MM.1S (cell line): Measurements from ENCODE around the gene QSER1.

Source experiments
- DNase-seq: peaks from one replicate; pipeline ENCODE4 v3.0.0-alpha.2; 2015
- H2AFZ ChIP-seq: fragments of 300-600 bp; sonication (generic); 2 replicates; pipeline ENCODE4 v1.6.0; 2016; ENCODE audit warnings: antibody characterized with exemption, low read length
- H3F3A ChIP-seq: fragments of 300-600 bp; sonication (generic); 2 replicates; pipeline ENCODE4 v1.6.1; 2016; ENCODE audit warnings: mild to moderate bottlenecking, antibody characterized with exemption, low read length, moderate library complexity, mixed read lengths; ENCODE audit not compliant: insufficient read depth
- H3K27ac ChIP-seq: fragments of 300-600 bp; sonication (generic); 2 replicates; pipeline ENCODE4 v1.5.1; 2016; ENCODE audit warnings: mild to moderate bottlenecking, low read length
- H3K27me3 ChIP-seq: fragments of 300-600 bp; sonication (generic); replicated peaks from 2 replicates; pipeline ENCODE4 v1.6.0; 2016; ENCODE audit warnings: low read length; ENCODE audit not compliant: insufficient read depth
- H3K36me3 ChIP-seq: fragments of 300-600 bp; sonication (generic); replicated peaks from 2 replicates; pipeline ENCODE4 v1.6.1; 2016; ENCODE audit warnings: mild to moderate bottlenecking, low read length, mixed read lengths; ENCODE audit not compliant: insufficient read depth
- H3K4me1 ChIP-seq: fragments of 300-600 bp; sonication (generic); 2 replicates; pipeline ENCODE4 v1.6.1; 2016; ENCODE audit warnings: low read length, mixed read lengths
- H3K4me2 ChIP-seq: fragments of 300-600 bp; sonication (generic); 2 replicates; pipeline ENCODE4 v1.6.0; 2016; ENCODE audit warnings: low read depth, low read length
- H3K4me3 ChIP-seq: fragments of 300-600 bp; sonication (generic); 2 replicates; pipeline ENCODE4 v1.5.1; 2016; ENCODE audit warnings: low read length, mixed read lengths
- H3K79me2 ChIP-seq: fragments of 300-600 bp; sonication (generic); 2 replicates; pipeline ENCODE4 v1.6.1; 2016; ENCODE audit warnings: mixed run types, low read length, mixed read lengths
- H3K9ac ChIP-seq: fragments of 300-600 bp; sonication (generic); 2 replicates; pipeline ENCODE4 v1.6.1; 2016; ENCODE audit warnings: low read length, mixed read lengths
- H3K9me2 ChIP-seq: fragments of 300-600 bp; sonication (generic); replicated peaks from 2 replicates; pipeline ENCODE4 v1.6.1; 2016; ENCODE audit warnings: mild to moderate bottlenecking, low read length, mixed read lengths; ENCODE audit not compliant: insufficient read depth
- H3K9me3 ChIP-seq: fragments of 300-600 bp; sonication (generic); replicated peaks from 2 replicates; pipeline ENCODE4 v1.6.1; 2016; ENCODE audit warnings: mild to moderate bottlenecking, low read length, mixed read lengths; ENCODE audit not compliant: insufficient read depth
- H4K20me1 ChIP-seq: fragments of 300-600 bp; sonication (generic); 2 replicates; pipeline ENCODE4 v1.6.1; 2016; ENCODE audit warnings: mild to moderate bottlenecking, low read length, moderate library complexity, mixed read lengths; ENCODE audit not compliant: insufficient read depth
- EZH2 ChIP-seq: fragments of 300-600 bp; sonication (generic); optimal IDR thresholded peaks from 2 replicates; pipeline ENCODE3; 2017; ENCODE audit warnings: low read depth, mild to moderate bottlenecking, antibody characterized with exemption, low read length, mixed read lengths
- EZH2phosphoT487 ChIP-seq: fragments of 300-600 bp; sonication (generic); IDR thresholded peaks from 2 replicates; pipeline ENCODE4 v1.6.1; 2018; ENCODE audit warnings: antibody characterized with exemption, low read length
- TF ChIP-seq, protein P1 (sequence below): fragments of 300-600 bp; sonication (generic); IDR thresholded peaks from 2 replicates; pipeline ENCODE4 v1.5.1; 2016; ENCODE audit warnings: antibody characterized with exemption, low read length, mixed read lengths

Gene QSER1

DNA sequence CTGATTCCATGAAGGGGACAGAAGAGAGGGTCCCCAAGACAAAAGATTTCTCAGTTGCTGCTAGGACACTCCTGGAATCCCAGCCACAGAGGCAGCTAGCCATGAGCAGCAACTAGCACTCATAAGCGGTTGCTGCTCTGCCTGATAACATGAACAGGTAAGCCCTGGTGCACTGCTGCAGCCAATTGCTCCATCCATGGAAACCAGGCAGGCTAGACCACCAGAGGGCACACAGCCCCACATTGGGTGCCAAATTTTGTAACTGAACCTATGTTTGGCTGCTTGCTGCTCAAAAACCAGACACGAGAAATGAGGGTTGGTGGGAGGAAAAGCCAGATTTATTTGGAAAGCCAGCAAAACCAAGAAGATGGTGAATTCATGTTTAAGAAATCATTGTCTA, 21.9 kb upstream of the QSER1 start:
- H3F3A ChIP-seq, result 0 out of 2 replicates have a peak, but pooled peaks cover 3% of the 10 kb centered on the region
- no peaks in the 10 kb centered on the region for H3K4me1 ChIP-seq
- no peaks in the 10 kb centered on the region for H3K36me3 ChIP-seq
- no peak overlapping the region for H3K9ac ChIP-seq
- H3K27me3 ChIP-seq, result no peaks in the 10 kb centered on the region
- no peak for DNase-seq
- H3K9me2 ChIP-seq, result no peaks in the 10 kb centered on the region
- H3K4me3 ChIP-seq, result no peak overlapping the region
- H3K27ac ChIP-seq, result no peak overlapping the region
- no peaks in the 10 kb centered on the region for H3K9me3 ChIP-seq
- H3K79me2 ChIP-seq, result no peaks in the 10 kb centered on the region
- no peaks in the 10 kb centered on the region for H4K20me1 ChIP-seq
- H3K4me2 ChIP-seq, result no peak overlapping the region
- no peak overlapping the region for H2AFZ ChIP-seq
- TF ChIP-seq EZH2phosphoT487, result no peak
- TF ChIP-seq, protein P1, sequence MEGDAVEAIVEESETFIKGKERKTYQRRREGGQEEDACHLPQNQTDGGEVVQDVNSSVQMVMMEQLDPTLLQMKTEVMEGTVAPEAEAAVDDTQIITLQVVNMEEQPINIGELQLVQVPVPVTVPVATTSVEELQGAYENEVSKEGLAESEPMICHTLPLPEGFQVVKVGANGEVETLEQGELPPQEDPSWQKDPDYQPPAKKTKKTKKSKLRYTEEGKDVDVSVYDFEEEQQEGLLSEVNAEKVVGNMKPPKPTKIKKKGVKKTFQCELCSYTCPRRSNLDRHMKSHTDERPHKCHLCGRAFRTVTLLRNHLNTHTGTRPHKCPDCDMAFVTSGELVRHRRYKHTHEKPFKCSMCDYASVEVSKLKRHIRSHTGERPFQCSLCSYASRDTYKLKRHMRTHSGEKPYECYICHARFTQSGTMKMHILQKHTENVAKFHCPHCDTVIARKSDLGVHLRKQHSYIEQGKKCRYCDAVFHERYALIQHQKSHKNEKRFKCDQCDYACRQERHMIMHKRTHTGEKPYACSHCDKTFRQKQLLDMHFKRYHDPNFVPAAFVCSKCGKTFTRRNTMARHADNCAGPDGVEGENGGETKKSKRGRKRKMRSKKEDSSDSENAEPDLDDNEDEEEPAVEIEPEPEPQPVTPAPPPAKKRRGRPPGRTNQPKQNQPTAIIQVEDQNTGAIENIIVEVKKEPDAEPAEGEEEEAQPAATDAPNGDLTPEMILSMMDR, result peak; percentile 24

DNA sequence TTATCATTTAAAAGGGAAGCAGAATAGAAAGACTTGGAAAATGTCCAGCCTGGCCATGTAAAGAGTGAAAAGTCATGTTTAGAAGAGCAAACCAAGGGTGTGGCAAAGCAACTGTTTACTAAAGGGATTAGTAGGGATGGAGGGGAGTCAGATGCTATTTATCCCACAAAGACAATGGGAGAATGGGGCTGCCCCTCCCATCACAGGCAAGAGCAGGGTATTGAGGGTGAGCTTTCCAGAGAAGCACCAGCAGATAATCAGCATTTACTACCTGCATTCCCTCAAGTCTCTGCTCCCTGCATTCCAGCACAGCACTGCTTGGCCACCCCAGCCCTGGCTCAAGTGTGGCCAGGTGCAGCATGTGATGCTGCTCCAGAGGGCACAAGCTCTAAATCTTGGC, 18.5 kb upstream of the QSER1 start:
- Histone ChIP-seq H3K4me2 (no peak overlapping the region), H3K27ac (no peak overlapping the region), H3K9me3 (no peaks in the 10 kb centered on the region), H3K9me2 (no peaks in the 10 kb centered on the region), H2AFZ (no peak overlapping the region), H3K36me3 (no peaks in the 10 kb centered on the region), H3K79me2 (no peaks in the 10 kb centered on the region), H4K20me1 (no peaks in the 10 kb centered on the region), H3K9ac (no peak overlapping the region), H3K4me3 (no peak overlapping the region), H3F3A (no peaks in the 10 kb centered on the region), H3K4me1 (no peaks in the 10 kb centered on the region), H3K27me3 (no peaks in the 10 kb centered on the region)
- DNase-seq, result no peak
- TF ChIP-seq, protein P1, result no peak
- TF ChIP-seq EZH2, result no peak
- no peak for TF ChIP-seq EZH2phosphoT487

DNA sequence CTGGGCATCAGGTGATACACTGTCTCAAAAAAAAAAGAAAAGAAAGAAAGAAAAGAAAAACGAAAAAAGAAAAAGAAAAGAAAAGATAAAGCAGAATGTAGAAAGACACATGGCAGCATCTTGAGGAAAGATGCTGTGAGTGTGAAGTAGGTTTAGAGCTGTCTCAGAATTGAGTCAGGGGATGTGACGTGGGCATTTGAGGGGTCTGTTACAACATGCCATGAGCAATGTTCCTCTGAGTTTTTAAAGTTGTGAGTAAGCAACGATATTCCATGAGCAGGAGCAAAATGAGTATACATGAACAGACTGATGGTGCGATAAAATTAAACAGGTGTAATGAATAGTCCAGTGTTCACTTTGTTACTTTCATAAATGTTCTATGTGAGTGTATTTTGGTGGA, 11.3 kb upstream of the QSER1 start:
- H3K36me3 ChIP-seq, result no peaks in the 10 kb centered on the region
- H3K4me3 ChIP-seq, result no peak overlapping the region
- H3K9me3 ChIP-seq, result no peaks in the 10 kb centered on the region
- no peak for DNase-seq
- no peak for TF ChIP-seq EZH2
- TF ChIP-seq, protein P1, result no peak
- no peak for TF ChIP-seq EZH2phosphoT487
- no peak overlapping the region for H3K4me2 ChIP-seq
- no peaks in the 10 kb centered on the region for H3K79me2 ChIP-seq
- no peak overlapping the region for H3K27ac ChIP-seq
- no peaks in the 10 kb centered on the region for H3K9me2 ChIP-seq
- H2AFZ ChIP-seq, result no peak overlapping the region
- H3K27me3 ChIP-seq, result no peaks in the 10 kb centered on the region
- H3K9ac ChIP-seq, result no peak overlapping the region
- H3K4me1 ChIP-seq, result no peaks in the 10 kb centered on the region
- H3F3A ChIP-seq, result no peaks in the 10 kb centered on the region
- H4K20me1 ChIP-seq, result no peaks in the 10 kb centered on the region
